ENCODE data around the gene DISP3.

DNA sequence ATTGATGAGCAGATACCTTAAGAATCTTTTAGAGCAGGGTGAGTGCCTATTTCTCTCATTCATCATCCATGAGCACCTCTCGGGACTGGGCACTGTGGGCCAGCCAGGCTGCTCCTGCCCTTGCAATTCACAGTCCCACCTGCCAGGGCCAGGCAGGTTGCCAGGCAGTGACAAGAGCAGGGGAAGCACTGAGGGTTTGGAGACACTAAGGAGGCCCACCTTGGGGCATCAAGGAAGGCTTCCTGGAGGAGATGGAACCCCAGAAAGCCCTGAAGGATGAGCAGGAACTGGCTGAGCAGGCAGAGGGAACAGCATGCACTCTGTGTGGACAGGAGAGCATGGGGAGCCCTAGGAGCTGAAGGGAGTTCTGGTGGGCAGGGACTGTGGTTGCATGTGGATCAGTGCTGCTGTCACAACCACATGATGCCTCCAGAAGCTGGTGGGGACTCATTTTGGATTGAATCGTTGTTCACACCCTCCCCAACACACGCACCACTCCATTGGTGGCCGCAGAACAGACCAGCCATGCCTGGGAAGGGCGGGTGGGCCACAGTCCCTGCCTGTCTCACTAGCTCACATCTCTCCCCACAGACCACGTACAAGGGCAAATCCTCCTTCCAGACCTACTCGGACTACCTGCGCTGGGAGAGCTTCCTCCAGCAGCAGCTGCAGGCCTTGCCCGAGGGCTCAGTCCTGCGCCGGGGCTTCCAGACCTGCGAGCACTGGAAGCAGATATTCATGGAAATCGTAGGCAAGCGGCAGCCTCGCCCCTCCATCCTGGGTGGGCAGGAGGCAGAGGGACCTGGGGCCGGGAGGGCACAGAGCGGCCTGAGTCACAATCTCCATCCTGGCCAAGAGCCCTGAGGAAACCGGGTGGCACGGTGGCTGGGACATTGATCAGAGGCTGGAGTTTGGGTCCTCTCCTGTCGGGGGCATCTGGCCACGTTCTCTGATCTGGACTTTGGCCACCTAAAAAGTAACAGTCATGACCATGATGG, 55.1 kb downstream of the DISP3 start:
- TF ChIP-seq CTCF (IDR thresholded peaks at IDR 0.05), result no peak
- no peak for TF ChIP-seq POLR2A (IDR thresholded peaks at IDR 0.05)

Data from thyroid gland (tissue), 4 donors.